H1 (cell line): ENCODE results near the gene JAKMIP1. TPM values are rescaled to one million over a fixed set of nuclear protein-coding genes. Genes with fewer than 3 reads are reported as not detected.

Experiments used
- CTCF ChIA-PET: fragments of 300-600 bp; sonication (Branson Sonifier 250); formaldehyde crosslinking; loops from one replicate; lab custom pipeline; 2021; ENCODE audit not compliant: partially characterized antibody; lab: Charles Lee
- POLR2A ChIA-PET: fragments of 300-600 bp; sonication (Branson Sonifier 250); formaldehyde crosslinking; loops from one replicate; lab custom pipeline; 2021; ENCODE audit warnings: inconsistent platforms; ENCODE audit not compliant: partially characterized antibody; lab: Charles Lee
- DNase-seq, 2 experiments: peaks; one replicate each; pipeline versions ENCODE4 v3.0.0 to v3.0.0-alpha.2; 2010 to 2022; ENCODE audit warnings: low spot score in 2 of 2, low read depth in 1 of 2, mixed read lengths in 1 of 2
- FAIRE-seq: peaks from 2 replicates; lab custom pipeline; 2011; peaks lifted over from hg19 to GRCh38; lab: Jason Lieb, UNC
- H2AFZ ChIP-seq: 2 replicates; pipeline ENCODE4 v1.8.1; 2012; ENCODE audit warnings: low read length, inconsistent platforms
- H2AK5ac ChIP-seq: 2 replicates; pipeline ENCODE4 v1.6.1; 2013; ENCODE audit warnings: low read depth, low read length
- H2BK120ac ChIP-seq: replicated peaks from 2 replicates; pipeline ENCODE3; 2013; ENCODE audit warnings: low read depth, low read length, inconsistent platforms
- H2BK12ac ChIP-seq: 2 replicates; pipeline ENCODE4 v1.6.1; 2013; ENCODE audit warnings: low read depth, low read length
- H2BK15ac ChIP-seq: 2 replicates; pipeline ENCODE4 v1.6.1; 2013; ENCODE audit warnings: low read length
- H2BK20ac ChIP-seq: 2 replicates; pipeline ENCODE4 v1.6.1; 2013; ENCODE audit warnings: low read length
- H2BK5ac ChIP-seq: 2 replicates; pipeline ENCODE4 v1.6.1; 2013; ENCODE audit warnings: low read depth, low read length
- H3K14ac ChIP-seq: 2 replicates; pipeline ENCODE4 v1.6.1; 2013; ENCODE audit warnings: inconsistent platforms; ENCODE audit not compliant: insufficient read length
- H3K18ac ChIP-seq: 2 replicates; pipeline ENCODE4 v1.6.1; 2013; ENCODE audit warnings: low read length; ENCODE audit errors: extremely low read depth
- H3K23ac ChIP-seq: 2 replicates; pipeline ENCODE4 v1.6.1; 2013; ENCODE audit warnings: inconsistent platforms; ENCODE audit not compliant: insufficient read length
- H3K23me2 ChIP-seq: 2 replicates; pipeline ENCODE4 v1.6.1; 2013; ENCODE audit warnings: low read depth, low read length
- H3K27ac ChIP-seq: 2 replicates; pipeline ENCODE4 v1.6.1; 2011; ENCODE audit warnings: low read depth, low read length, inconsistent platforms
- H3K27me3 ChIP-seq, 4 experiments: replicated peaks in 1 of 4; 1 replicate in 1 of 4; 2 replicates in 3 of 4; pipeline versions ENCODE4 v1.6.1 to v1.8.1; 2011 to 2013; ENCODE audit warnings: low read length in 3 of 4, mild to moderate bottlenecking in 3 of 4, inconsistent platforms in 2 of 4, mixed read lengths in 2 of 4, moderate library complexity in 1 of 4; ENCODE audit not compliant: control insufficient read depth in 3 of 4, insufficient read depth in 3 of 4; ENCODE audit errors: extremely low read depth in 1 of 4
- H3K36me3 ChIP-seq, 4 experiments: 2 replicates each; pipeline versions ENCODE4 v1.6.1 to v1.8.1; 2011 to 2013; ENCODE audit warnings: mild to moderate bottlenecking in 4 of 4, low read length in 3 of 4, moderate library complexity in 2 of 4, control low read depth in 1 of 4, inconsistent platforms in 1 of 4; ENCODE audit not compliant: insufficient read depth in 4 of 4, control insufficient read depth in 2 of 4
- H3K4ac ChIP-seq: replicated peaks from 2 replicates; pipeline ENCODE3; 2013; ENCODE audit warnings: low read length, low read depth, mixed read lengths, inconsistent platforms; ENCODE audit not compliant: insufficient read length
- H3K4me1 ChIP-seq, 4 experiments: replicated peaks in 1 of 4; 1 replicate in 1 of 4; 2 replicates in 3 of 4; pipeline versions ENCODE4 v1.6.1 to v1.8.1; 2011 to 2013; ENCODE audit warnings: low read length in 3 of 4, inconsistent platforms in 2 of 4, mixed read lengths in 1 of 4; ENCODE audit not compliant: insufficient read depth in 4 of 4, control insufficient read depth in 3 of 4
- H3K4me2 ChIP-seq, 2 experiments: 2 replicates each; pipeline versions ENCODE4 v1.6.1 to v1.8.1; 2011 to 2013; ENCODE audit warnings: low read depth in 2 of 2, low read length in 2 of 2, control low read depth in 1 of 2, inconsistent platforms in 1 of 2, mild to moderate bottlenecking in 1 of 2; ENCODE audit not compliant: insufficient read depth in 1 of 2
- H3K4me3 ChIP-seq, 4 experiments: fragments of 200-600, 300-600 bp in 1 of 4; sonication (generic), shearing (Covaris generic), sonication (Bioruptor Twin) in 1 of 4; 2 replicates each; pipeline versions ENCODE4 v1.5.1 to v1.8.1; 2011 to 2016; ENCODE audit warnings: low read length in 4 of 4, low read depth in 3 of 4, control low read depth in 2 of 4, inconsistent platforms in 2 of 4, mild to moderate bottlenecking in 2 of 4, mixed read lengths in 1 of 4, moderate library complexity in 1 of 4; ENCODE audit not compliant: insufficient read depth in 2 of 4; ENCODE audit errors: extremely low read depth in 1 of 4
- H3K56ac ChIP-seq: replicated peaks from 2 replicates; pipeline ENCODE3; 2013; ENCODE audit warnings: low read depth, mild to moderate bottlenecking, mixed read lengths, low read length, inconsistent platforms; ENCODE audit not compliant: insufficient read length
- H3K79me1 ChIP-seq: 2 replicates; pipeline ENCODE4 v1.6.1; 2013; ENCODE audit warnings: low read depth, low read length, control low read depth
- H3K79me2 ChIP-seq, 2 experiments: 2 replicates each; pipeline versions ENCODE4 v1.6.1 to v1.8.1; 2012 to 2013; ENCODE audit warnings: low read length in 2 of 2, mild to moderate bottlenecking in 2 of 2, inconsistent platforms in 1 of 2; ENCODE audit not compliant: insufficient read depth in 2 of 2, control insufficient read depth in 1 of 2
- H3K9ac ChIP-seq, 4 experiments: replicated peaks in 1 of 4; 1 replicate in 1 of 4; 2 replicates in 3 of 4; pipeline versions ENCODE4 v1.6.1 to v1.8.1; 2011 to 2013; ENCODE audit warnings: low read depth in 3 of 4, low read length in 3 of 4, control low read depth in 2 of 4, mild to moderate bottlenecking in 2 of 4, moderate library complexity in 2 of 4, inconsistent platforms in 1 of 4; ENCODE audit errors: extremely low read depth in 1 of 4
- H3K9me3 ChIP-seq, 2 experiments: 2 replicates each; pipeline versions ENCODE4 v1.6.1 to v1.8.1; 2012 to 2013; ENCODE audit warnings: mild to moderate bottlenecking in 2 of 2, moderate library complexity in 2 of 2, control low read depth in 1 of 2, inconsistent platforms in 1 of 2, low read depth in 1 of 2, low read length in 1 of 2, mixed read lengths in 1 of 2; ENCODE audit not compliant: insufficient read depth in 2 of 2
- H4K20me1 ChIP-seq, 2 experiments: replicated peaks in 1 of 2; 2 replicates each; pipeline versions ENCODE3 to v1.8.1; 2011 to 2013; ENCODE audit warnings: inconsistent platforms in 2 of 2, low read length in 2 of 2, mild to moderate bottlenecking in 1 of 2; ENCODE audit not compliant: insufficient read depth in 2 of 2, control insufficient read depth in 1 of 2
- H4K5ac ChIP-seq: 2 replicates; pipeline ENCODE4 v1.6.1; 2013; ENCODE audit warnings: low read length, low read depth, mixed read lengths, inconsistent platforms; ENCODE audit not compliant: insufficient read length
- H4K8ac ChIP-seq: 2 replicates; pipeline ENCODE4 v1.8.0; 2013; ENCODE audit warnings: mild to moderate bottlenecking, moderate library complexity, low read length, inconsistent platforms; ENCODE audit not compliant: insufficient read depth; ENCODE audit errors: extremely low read depth
- H4K91ac ChIP-seq: replicated peaks from 2 replicates; pipeline ENCODE3; 2013; ENCODE audit warnings: low read length, mixed read lengths, inconsistent platforms; ENCODE audit not compliant: insufficient read length
- CBX5 ChIP-seq: fragments of 300-800, 300-1000 bp; sonication (generic); IDR thresholded peaks from 2 replicates; pipeline ENCODE4 v1.7.1; 2016; ENCODE audit warnings: antibody characterized with exemption, low read length, low read depth
- GABPA ChIP-seq: IDR thresholded peaks from 2 replicates; pipeline ENCODE4 v1.6.1; 2011; ENCODE audit warnings: mild to moderate bottlenecking, low read length, moderate library complexity, borderline replicate concordance; ENCODE audit not compliant: insufficient read depth
- JUND ChIP-seq: IDR thresholded peaks from 2 replicates; pipeline ENCODE4 v1.6.1; 2011; ENCODE audit warnings: mild to moderate bottlenecking, improper control_type of control experiment, low read length
- SAP30 ChIP-seq: fragments of 300-600 bp; sonication (generic); IDR thresholded peaks from 2 replicates; pipeline ENCODE4 v1.7.1; 2012; ENCODE audit warnings: low read length, moderate library complexity, mild to moderate bottlenecking, inconsistent platforms; ENCODE audit not compliant: insufficient read depth, insufficient replicate concordance
- SP1 ChIP-seq: IDR thresholded peaks from 2 replicates; pipeline ENCODE4 v1.6.1; 2011; ENCODE audit warnings: low read depth, low read length
- SRF ChIP-seq: IDR thresholded peaks from 2 replicates; pipeline ENCODE4 v1.6.1; 2011; ENCODE audit warnings: mild to moderate bottlenecking, low read depth, low read length, moderate library complexity
- YY1 ChIP-seq: IDR thresholded peaks from 2 replicates; pipeline ENCODE4 v1.6.1; 2011; ENCODE audit warnings: low read depth, mild to moderate bottlenecking, low read length
- WGBS, 2 experiments: shearing (Covaris generic) in 1 of 2; methylation state at CpG; one replicate each; pipeline versions ENCODE4 v1.1.6 to v1.1.7; 2013 to 2015; ENCODE audit warnings: low lambda C conversion rate in 2 of 2, mixed read lengths in 2 of 2, inconsistent platforms in 1 of 2, low coverage in 1 of 2, missing lambda C conversion rate in 1 of 2; ENCODE audit not compliant: insufficient replicate concordance in 2 of 2, insufficient coverage in 1 of 2, insufficient read length in 1 of 2; ENCODE audit errors: extremely low coverage in 1 of 2, missing lambda C conversion rate in 1 of 2; 5-methylcytosine and 5-hydroxymethylcytosine counted together
- polyA plus RNA-seq, 7 experiments: library from polyadenylated mRNA; depleted of rRNA in 3 of 7; stranded (reverse) in 5 of 7; unstranded in 2 of 7; fragments of >200 nt in 5 of 7; fragments of 200-250 nt in 2 of 7; gene quantifications; 1 replicate in 5 of 7; 2 replicates in 1 of 7; 4 replicates in 1 of 7; pipeline versions ENCODE4 v1.2.1 to v1.2.3, GENCODE V29; 2011 to 2013; ENCODE audit warnings: missing spikeins in 2 of 7, mixed read lengths in 2 of 7
- total RNA-seq: library from RNA; stranded (reverse); fragmentation: NEBNext Ultra II Directional; extraction: Animal tissue kit (Norgen Biotek cat#: 25700); gene quantifications from 2 replicates; pipeline ENCODE4 v1.2.1, GENCODE V29; 2021
- TF ChIP-seq, protein P1 (sequence below): IDR thresholded peaks from 2 replicates; pipeline ENCODE4 v1.6.1; 2011; ENCODE audit warnings: low read depth, mild to moderate bottlenecking, low read length; ENCODE audit not compliant: insufficient read depth

The JAKMIP1 gene
- total and polyA plus RNA-seq, 2 of the 8 experiments (the other 6 are each of a cell fraction or from before 2014, with no cell fraction given), result 2.5 to 4.4 TPM

GRCh38 chr4:6161921-6162464 lies 38.4 kb downstream of the JAKMIP1 start:
- Histone ChIP-seq H3K79me1 (no peaks in the 10 kb centered on the region; the same call in 1 of the 2 replicates), H3K79me2 (no peaks in the 10 kb centered on the region), H2BK15ac (no peak overlapping the region), H4K8ac (no peak overlapping the region), H3K27ac (no peak overlapping the region), H3K27me3 (no peaks in the 10 kb centered on the region), H2BK20ac (no peak overlapping the region), H3K36me3 (no peaks in the 10 kb centered on the region), H2AK5ac (no peak overlapping the region), H2BK5ac (no peak overlapping the region), H2AFZ (no peak overlapping the region), H3K9me3 (peaks cover 0 to 9% of the 10 kb centered on the region in 2 experiments; a peak in 2 of 4 replicates), H3K14ac (no peak overlapping the region), H3K4ac (no peak overlapping the region), H2BK12ac (no peak overlapping the region), H3K18ac (no peak overlapping the region), H3K4me3 (no peak overlapping the region), H3K9ac (no peak overlapping the region), H4K20me1 (no peaks in the 10 kb centered on the region), H3K4me1 (peaks cover 0 to 2% (median 0%) of the 10 kb centered on the region in 4 experiments; a peak in 1 of 7 replicates), H3K23me2 (peaks cover 4% of the 10 kb centered on the region; the same call in 1 of the 2 replicates), H4K5ac (no peak overlapping the region), H2BK120ac (no peak overlapping the region), H4K91ac (no peak overlapping the region), H3K56ac (no peak overlapping the region), H3K4me2 (no peak overlapping the region), H3K23ac (no peak overlapping the region)
- ChIA-PET CTCF (interaction anchor here (0.6 to 1.9 kb wide), 5 partner anchors 11 to 57 kb away, joined by 3 to 7 read pairs (median 3); no protein-coding TSS in a partner anchor), POLR2A (no interaction called here)
- FAIRE-seq, result no peak
- TF ChIP-seq GABPA (no peak), SRF (no peak), JUND (no peak), SAP30 (no peak), YY1 (no peak), CBX5 (no peak), SP1 (no peak)
- TF ChIP-seq, protein P1, sequence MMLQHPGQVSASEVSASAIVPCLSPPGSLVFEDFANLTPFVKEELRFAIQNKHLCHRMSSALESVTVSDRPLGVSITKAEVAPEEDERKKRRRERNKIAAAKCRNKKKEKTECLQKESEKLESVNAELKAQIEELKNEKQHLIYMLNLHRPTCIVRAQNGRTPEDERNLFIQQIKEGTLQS, result no peak
- no peak for DNase-seq
- 83% methylated on average over 10 of the region's 10 CpGs; no CpG with 5 or more reads in 1 of the 2 experiments for WGBS, 2 experiments
